Measurements from ENCODE around the gene APOL5. TPM values are rescaled to one million over a fixed set of nuclear protein-coding genes. Genes with fewer than 3 reads are reported as not detected.

The APOL5 gene
- total RNA-seq, 4 donors from 2014 or later, result 4.2 TPM; not detected in 3

- no peak overlapping the region for H3K4me3 ChIP-seq
- no peak overlapping the region for H3K27ac ChIP-seq
- H3K36me3 ChIP-seq, result peaks cover 0 to 21% (median 0%) of the 10 kb centered on the region in 3 donors
- WGBS, 2 donors, result 98% methylated on average over 1 of the region's 1 CpG
- H3K27me3 ChIP-seq, result no peaks in the 10 kb centered on the region
- DNase-seq (ENCODE audit: low spot score in 2 of 2), result no peak
- TF ChIP-seq CTCF (IDR thresholded peaks at IDR 0.05) (no peak), POLR2A (IDR thresholded peaks at IDR 0.05) (no peak), EP300 (IDR thresholded peaks at IDR 0.05) (no peak)
- H3K4me1 ChIP-seq, result peaks cover 0 to 8% (median 2%) of the 10 kb centered on the region in 4 donors
- no peaks in the 10 kb centered on the region for H3K9me3 ChIP-seq
These were observed 39.0 kb downstream of the APOL5 start for GRCh38 chr22:35756722-35757121.

GRCh38 chr22:35758394-35758793 lies 40.7 kb downstream of the APOL5 start:
- Histone ChIP-seq H3K27me3 (no peaks in the 10 kb centered on the region), H3K4me1 (no peaks in the 10 kb centered on the region), H3K36me3 (peaks cover 0 to 21% (median 0%) of the 10 kb centered on the region in 3 donors), H3K27ac (no peak overlapping the region), H3K4me3 (no peak overlapping the region), H3K9me3 (no peaks in the 10 kb centered on the region)
- TF ChIP-seq POLR2A (IDR thresholded peaks at IDR 0.05), result no peak
- TF ChIP-seq EP300 (IDR thresholded peaks at IDR 0.05), result no peak
- TF ChIP-seq CTCF (IDR thresholded peaks at IDR 0.05), result no peak
- no peak for DNase-seq (ENCODE audit: low spot score in 2 of 2)
- WGBS, 2 donors, result 33 to 38% methylated on average over 1 of the region's 1 CpG

- 94 to 98% methylated on average over 1 of the region's 1 CpG for WGBS, 2 donors
- Histone ChIP-seq H3K27me3 (no peaks in the 10 kb centered on the region), H3K27ac (no peak overlapping the region), H3K9me3 (no peaks in the 10 kb centered on the region), H3K4me1 (no peaks in the 10 kb centered on the region), H3K36me3 (peaks cover 0 to 30% (median 0%) of the 10 kb centered on the region in 3 donors), H3K4me3 (no peak overlapping the region)
- TF ChIP-seq EP300 (IDR thresholded peaks at IDR 0.05) (no peak), CTCF (IDR thresholded peaks at IDR 0.05) (peak in 4 of 5 experiments; percentile 7 to 19 (median 14)), POLR2A (IDR thresholded peaks at IDR 0.05) (no peak)
- no peak for DNase-seq (ENCODE audit: low spot score in 2 of 2)
These were observed 43.4 kb downstream of the APOL5 start for GRCh38 chr22:35761037-35761436.

GRCh38 chr22:35766654-35767580 lies 49.2 kb downstream of the APOL5 start:
- no peak overlapping the region for H3K4me3 ChIP-seq
- TF ChIP-seq POLR2A (IDR thresholded peaks at IDR 0.05), result no peak
- TF ChIP-seq EP300 (IDR thresholded peaks at IDR 0.05), result no peak
- TF ChIP-seq CTCF (IDR thresholded peaks at IDR 0.05), result no peak
- no peaks in the 10 kb centered on the region for H3K9me3 ChIP-seq
- peaks cover 0 to 5% (median 0%) of the 10 kb centered on the region in 4 donors for H3K4me1 ChIP-seq
- WGBS, 2 donors, result 72 to 73% methylated on average over 10 of the region's 10 CpGs
- H3K36me3 ChIP-seq, result peaks cover 0 to 9% (median 0%) of the 10 kb centered on the region in 3 donors
- DNase-seq (ENCODE audit: low spot score in 2 of 2), result no peak
- no peak overlapping the region for H3K27ac ChIP-seq
- no peaks in the 10 kb centered on the region for H3K27me3 ChIP-seq

- no peaks in the 10 kb centered on the region for H3K9me3 ChIP-seq
- no peaks in the 10 kb centered on the region for H3K36me3 ChIP-seq
- TF ChIP-seq CTCF (IDR thresholded peaks at IDR 0.05) (no peak), EP300 (IDR thresholded peaks at IDR 0.05) (no peak), POLR2A (IDR thresholded peaks at IDR 0.05) (no peak)
- H3K27ac ChIP-seq, result no peak overlapping the region
- H3K4me1 ChIP-seq, result peaks cover 0 to 11% (median 0%) of the 10 kb centered on the region in 4 donors
- no peak for DNase-seq (ENCODE audit: low spot score in 2 of 2)
- H3K4me3 ChIP-seq, result no peak overlapping the region
- H3K27me3 ChIP-seq, result no peaks in the 10 kb centered on the region
These were observed 52.3 kb downstream of the APOL5 start for GRCh38 chr22:35769974-35770373.
